ENCODE results near the gene MFSD1. TPM values are rescaled to one million over a fixed set of nuclear protein-coding genes. Genes with fewer than 3 reads are reported as not detected.

Gene MFSD1
- total RNA-seq, 4 donors from 2014 or later: 18.6 to 33.5 (median 25.2) TPM

DNA sequence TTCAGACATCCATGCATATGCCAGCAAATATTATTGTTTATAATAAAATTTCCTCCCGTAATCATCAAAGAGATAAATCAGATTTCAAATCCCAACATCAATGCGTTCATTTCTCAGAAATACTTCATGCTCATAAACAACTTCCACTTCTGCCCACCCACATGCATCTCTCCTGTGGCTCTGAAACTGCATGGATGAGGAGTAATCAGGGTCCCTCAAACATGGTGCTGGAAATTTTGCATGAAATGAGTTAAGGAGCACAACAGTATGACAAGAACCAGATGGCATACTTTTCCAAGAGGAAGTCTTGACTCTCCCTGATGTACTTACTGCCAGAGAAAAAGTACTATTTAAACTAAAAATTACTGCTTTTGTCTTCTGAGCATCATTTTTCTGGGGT is 26.9 kb upstream of the MFSD1 start:
- peaks cover 0 to 4% of the 10 kb centered on the region in 2 donors for H3K4me1 ChIP-seq
- H3K27me3 ChIP-seq: no peaks in the 10 kb centered on the region
- intact Hi-C loops (cut with DNase I; ENCODE audit: low total_unique reads): loop anchor here (5.0 kb wide), 1 partner anchor 48 kb away; no protein-coding TSS in a partner anchor
- ATAC-seq (no peak), DNase-seq (no peak)
- in situ Hi-C loops (cut with MboI; ENCODE audit: low sequenced_read_pairs in 4 of 4): loop anchor here in 1 of 4 donors (25.0 kb wide), 1 partner anchor 113 kb away; the partner anchor contains the start of gene LXN
- H3K36me3 ChIP-seq: no peaks in the 10 kb centered on the region
- TF ChIP-seq, protein P1, sequence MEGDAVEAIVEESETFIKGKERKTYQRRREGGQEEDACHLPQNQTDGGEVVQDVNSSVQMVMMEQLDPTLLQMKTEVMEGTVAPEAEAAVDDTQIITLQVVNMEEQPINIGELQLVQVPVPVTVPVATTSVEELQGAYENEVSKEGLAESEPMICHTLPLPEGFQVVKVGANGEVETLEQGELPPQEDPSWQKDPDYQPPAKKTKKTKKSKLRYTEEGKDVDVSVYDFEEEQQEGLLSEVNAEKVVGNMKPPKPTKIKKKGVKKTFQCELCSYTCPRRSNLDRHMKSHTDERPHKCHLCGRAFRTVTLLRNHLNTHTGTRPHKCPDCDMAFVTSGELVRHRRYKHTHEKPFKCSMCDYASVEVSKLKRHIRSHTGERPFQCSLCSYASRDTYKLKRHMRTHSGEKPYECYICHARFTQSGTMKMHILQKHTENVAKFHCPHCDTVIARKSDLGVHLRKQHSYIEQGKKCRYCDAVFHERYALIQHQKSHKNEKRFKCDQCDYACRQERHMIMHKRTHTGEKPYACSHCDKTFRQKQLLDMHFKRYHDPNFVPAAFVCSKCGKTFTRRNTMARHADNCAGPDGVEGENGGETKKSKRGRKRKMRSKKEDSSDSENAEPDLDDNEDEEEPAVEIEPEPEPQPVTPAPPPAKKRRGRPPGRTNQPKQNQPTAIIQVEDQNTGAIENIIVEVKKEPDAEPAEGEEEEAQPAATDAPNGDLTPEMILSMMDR (IDR thresholded peaks at IDR 0.05 in 4 of 5, conservative IDR thresholded peaks at IDR 0.05 in 1 of 5): no peak
- no peak for TF ChIP-seq POLR2A (IDR thresholded peaks at IDR 0.05)
- H3K27ac ChIP-seq: no peak overlapping the region
- no peaks in the 10 kb centered on the region for H3K9me3 ChIP-seq
- H3K4me3 ChIP-seq: no peak overlapping the region

DNA sequence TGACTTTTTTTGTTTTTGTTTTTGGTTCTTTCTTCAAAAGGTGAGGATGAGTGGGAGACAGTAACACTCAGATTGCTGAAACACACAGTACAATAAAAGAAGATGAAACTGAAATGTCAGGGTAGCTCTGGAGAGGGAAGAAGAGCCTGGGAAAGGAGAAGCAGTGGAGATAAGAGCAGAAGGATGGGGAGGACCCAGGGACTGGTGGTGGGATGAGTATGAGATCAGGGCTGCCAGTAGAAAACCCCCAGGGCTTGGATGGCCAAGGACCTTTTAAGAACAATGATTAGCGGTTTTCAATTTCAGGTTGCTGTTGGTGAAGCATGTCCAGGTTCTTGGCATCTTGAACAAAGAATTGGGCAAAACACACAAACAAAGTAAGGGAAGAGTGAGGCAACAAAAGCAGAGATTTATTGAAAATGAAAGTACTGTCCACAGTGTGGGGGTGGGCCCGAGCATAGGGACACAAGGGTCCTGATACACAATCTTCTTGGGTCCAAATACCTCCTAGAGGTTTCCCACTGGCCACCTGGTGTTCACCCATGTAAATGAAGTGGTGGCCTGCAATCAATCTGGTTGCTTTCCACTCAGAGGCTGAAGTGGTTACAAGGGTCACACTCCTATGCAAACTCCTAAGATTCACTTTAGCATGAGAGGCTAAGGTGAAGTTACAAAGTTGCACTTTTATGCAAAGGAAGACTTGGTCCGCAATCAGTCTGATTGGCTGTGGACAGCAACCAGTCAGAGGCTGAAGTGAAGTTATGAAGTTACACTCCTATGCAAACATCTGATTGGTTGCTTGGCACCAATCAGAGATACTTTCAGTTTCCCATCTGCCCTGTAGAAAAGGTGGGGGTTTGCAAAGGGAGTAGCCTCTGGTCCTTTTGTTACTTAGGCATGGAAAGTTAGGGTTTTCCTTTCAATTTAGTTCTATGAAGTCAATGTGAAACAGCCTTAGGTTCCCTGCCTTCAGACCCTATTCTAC is 26.1 kb upstream of the MFSD1 start:
- intact Hi-C loops (cut with DNase I; ENCODE audit: low total_unique reads) (no loop called here), in situ Hi-C loops (cut with MboI; ENCODE audit: low sequenced_read_pairs in 4 of 4) (loop anchor here in 1 of 4 donors (25.0 kb wide), 1 partner anchor 113 kb away; the partner anchor contains the start of gene LXN)
- no peak for DNase-seq
- ATAC-seq: no peak
- no peaks in the 10 kb centered on the region for H3K36me3 ChIP-seq
- no peaks in the 10 kb centered on the region for H3K27me3 ChIP-seq
- no peak overlapping the region for H3K4me3 ChIP-seq
- TF ChIP-seq POLR2A (IDR thresholded peaks at IDR 0.05): no peak
- TF ChIP-seq, protein P1 (IDR thresholded peaks at IDR 0.05 in 4 of 5, conservative IDR thresholded peaks at IDR 0.05 in 1 of 5): no peak
- peaks cover 0 to 4% of the 10 kb centered on the region in 2 donors for H3K4me1 ChIP-seq
- H3K27ac ChIP-seq: no peak overlapping the region
- no peaks in the 10 kb centered on the region for H3K9me3 ChIP-seq

DNA sequence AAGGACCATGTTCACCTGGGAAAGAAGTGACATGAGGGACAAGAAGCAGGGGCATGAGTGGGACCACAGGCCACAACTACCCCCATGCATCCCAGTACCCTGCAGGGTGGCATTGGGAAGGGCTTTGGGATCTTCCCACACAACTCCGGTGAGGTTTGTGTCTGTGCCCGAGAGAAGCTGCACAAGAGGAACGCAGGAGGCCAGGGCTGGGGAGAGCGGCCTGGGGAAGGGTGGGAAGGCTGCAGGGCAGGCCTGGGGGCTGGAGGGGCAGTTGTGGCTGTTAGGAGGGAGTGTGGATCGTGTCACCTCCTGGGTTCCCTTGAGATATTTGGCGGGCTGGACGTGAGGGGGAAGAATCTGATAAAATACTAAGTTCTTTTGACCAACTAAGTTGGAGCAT is 25.3 kb upstream of the MFSD1 start:
- intact Hi-C loops (cut with DNase I; ENCODE audit: low total_unique reads) (no loop called here), in situ Hi-C loops (cut with MboI; ENCODE audit: low sequenced_read_pairs in 4 of 4) (loop anchor here in 1 of 4 donors (25.0 kb wide), 1 partner anchor 114 kb away; the partner anchor contains the start of gene LXN)
- no peaks in the 10 kb centered on the region for H3K4me1 ChIP-seq
- ATAC-seq (no peak), DNase-seq (no peak)
- H3K27me3 ChIP-seq: no peaks in the 10 kb centered on the region
- H3K9me3 ChIP-seq: no peaks in the 10 kb centered on the region
- no peak overlapping the region for H3K4me3 ChIP-seq
- no peak for TF ChIP-seq POLR2A (IDR thresholded peaks at IDR 0.05)
- TF ChIP-seq, protein P1 (IDR thresholded peaks at IDR 0.05 in 4 of 5, conservative IDR thresholded peaks at IDR 0.05 in 1 of 5): no peak
- H3K27ac ChIP-seq: no peak overlapping the region
- H3K36me3 ChIP-seq: no peaks in the 10 kb centered on the region

DNA sequence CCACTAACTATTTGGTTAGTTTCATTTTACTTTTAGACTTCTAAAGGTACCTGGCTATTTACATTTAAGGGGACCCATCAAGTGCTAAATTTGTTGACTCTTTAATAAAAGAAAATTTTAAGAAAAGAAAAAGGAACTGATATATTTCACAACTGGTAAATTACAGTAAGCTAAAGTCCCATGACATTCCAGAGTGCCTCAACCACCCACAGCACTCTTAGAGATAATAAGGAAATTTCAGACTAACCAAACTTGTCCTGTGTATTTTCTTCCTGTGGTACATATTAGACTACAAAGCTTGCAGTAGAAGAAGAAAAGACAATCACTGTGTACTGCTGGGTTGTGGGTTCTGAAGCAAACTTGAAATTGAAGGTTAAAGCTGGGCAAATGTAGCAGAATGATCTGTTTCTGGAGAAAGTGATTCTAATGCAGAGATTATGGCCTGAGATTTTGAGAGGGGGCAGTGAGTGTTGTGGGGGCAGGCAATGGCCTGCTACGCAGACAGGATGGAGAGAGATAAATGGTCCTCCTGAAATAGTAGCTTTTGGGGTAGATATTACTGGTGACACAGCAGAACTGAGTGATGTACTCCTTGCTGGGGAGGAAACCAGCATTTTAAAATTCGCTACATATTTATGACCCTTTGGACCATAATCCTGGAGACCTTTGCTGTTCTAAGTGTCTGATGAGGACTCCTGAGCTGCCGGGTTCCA is 24.5 kb upstream of the MFSD1 start:
- ATAC-seq: no peak
- Histone ChIP-seq H3K27me3 (no peaks in the 10 kb centered on the region), H3K4me1 (no peaks in the 10 kb centered on the region), H3K4me3 (no peak overlapping the region), H3K27ac (no peak overlapping the region), H3K36me3 (no peaks in the 10 kb centered on the region), H3K9me3 (no peaks in the 10 kb centered on the region)
- DNase-seq: no peak
- in situ Hi-C loops (cut with MboI; ENCODE audit: low sequenced_read_pairs in 4 of 4) (loop anchor here in 1 of 4 donors (25.0 kb wide), 1 partner anchor 115 kb away; the partner anchor contains the start of gene LXN), intact Hi-C loops (cut with DNase I; ENCODE audit: low total_unique reads) (no loop called here)
- TF ChIP-seq, protein P1 (IDR thresholded peaks at IDR 0.05 in 4 of 5, conservative IDR thresholded peaks at IDR 0.05 in 1 of 5): no peak
